HCT116 (cell line): ENCODE data around the gene TGM6. TPM values are rescaled to one million over a fixed set of nuclear protein-coding genes. Genes with fewer than 3 reads are reported as not detected.

Experiments used
- ATAC-seq: fragments of 200-7000 bp; cut with Tn5 transposase; 2 replicates; pipeline ENCODE4 v1.9.1; 2020; ENCODE audit warnings: mild to moderate bottlenecking, moderate library complexity
- BruUV-seq: library from RNA; stranded (reverse); fragments of 400-500 nt; replicated peaks from 2 replicates; lab custom pipeline; 2021; lab: Mats Ljungman, UMichigan
- CTCF ChIA-PET: fragments of 300-600 bp; sonication (Branson Sonifier 250); formaldehyde crosslinking; loops from one replicate; lab custom pipeline; 2021; ENCODE audit warnings: antibody characterized with exemption; lab: Charles Lee
- POLR2A ChIA-PET: fragments of 300-600, 350-600 bp; sonication (Branson Sonifier 250); formaldehyde crosslinking; loops from one replicate; lab custom pipeline; 2021; ENCODE audit warnings: antibody characterized with exemption; lab: Charles Lee
- RAD21 ChIA-PET, 2 experiments: fragments of 300-600 bp; sonication (Branson Sonifier 250); formaldehyde crosslinking; loops; one replicate each; lab custom pipeline; 2023; ENCODE audit warnings: low total read pairs in 2 of 2; ENCODE audit not compliant: uncharacterized antibody in 2 of 2, unreplicated experiment in 2 of 2, low non-redundant PET in 1 of 2; lab: Charles Lee
- DNase-seq: peaks from one replicate; pipeline ENCODE4 v3.0.0-alpha.2; 2010; ENCODE audit warnings: low read depth, low spot score
- H2AFZ ChIP-seq: fragments of 200-600 bp; shearing (Covaris generic), sonication (generic); 2 replicates; pipeline ENCODE4 v1.6.1; 2017; ENCODE audit warnings: low read depth, mixed run types, mixed read lengths, antibody characterized with exemption, low read length; ENCODE audit not compliant: poor library complexity, severe bottlenecking
- H3K27ac ChIP-seq: 2 replicates; pipeline ENCODE4 v1.5.1; 2012; ENCODE audit warnings: low read depth, low read length
- H3K27me3 ChIP-seq: fragments of 200-600 bp; sonication (generic); 2 replicates; pipeline ENCODE4 v1.6.1; 2016; ENCODE audit warnings: mixed run types, low read length, mixed read lengths; ENCODE audit not compliant: insufficient read depth
- H3K36me3 ChIP-seq, 2 experiments: fragments of 200-500 bp in 1 of 2; fragments of 200-600 bp in 1 of 2; sonication (Bioruptor generic) in 1 of 2; sonication (generic) in 1 of 2; 2 replicates each; pipeline versions ENCODE4 v1.5.1 to v1.6.1; 2014 to 2016; ENCODE audit warnings: low read length in 2 of 2, inconsistent platforms in 1 of 2, mixed read lengths in 1 of 2, mixed run types in 1 of 2; ENCODE audit not compliant: insufficient read depth in 2 of 2, control insufficient read depth in 1 of 2
- H3K4me1 ChIP-seq, 2 experiments: fragments of 200-600 bp in 1 of 2; sonication (generic) in 1 of 2; 2 replicates each; pipeline versions ENCODE4 v1.5.1 to v1.6.1; 2012 to 2017; ENCODE audit warnings: low read length in 2 of 2, inconsistent platforms in 1 of 2, mild to moderate bottlenecking in 1 of 2, mixed read lengths in 1 of 2, mixed run types in 1 of 2, moderate library complexity in 1 of 2; ENCODE audit not compliant: insufficient read depth in 2 of 2, control insufficient read depth in 1 of 2
- H3K4me2 ChIP-seq: fragments of 200-600 bp; sonication (generic); 2 replicates; pipeline ENCODE4 v1.6.1; 2017; ENCODE audit warnings: mixed run types, low read length, mixed read lengths
- H3K4me3 ChIP-seq, 2 experiments: fragments of 200-600 bp in 1 of 2; sonication (generic) in 1 of 2; replicated peaks in 1 of 2; 2 replicates each; pipeline ENCODE4 v1.5.1; 2011 to 2016; ENCODE audit warnings: low read length in 2 of 2, control low read depth in 1 of 2, low read depth in 1 of 2, mild to moderate bottlenecking in 1 of 2, mixed read lengths in 1 of 2, mixed run types in 1 of 2
- H3K79me2 ChIP-seq: fragments of 200-600 bp; sonication (generic); 2 replicates; pipeline ENCODE4 v1.6.1; 2017; ENCODE audit warnings: mild to moderate bottlenecking, mixed run types, low read length, moderate library complexity, mixed read lengths; ENCODE audit not compliant: insufficient read depth
- H3K9ac ChIP-seq: fragments of 200-600 bp; sonication (generic); 2 replicates; pipeline ENCODE4 v1.6.1; 2016; ENCODE audit warnings: low read length, mixed read lengths
- H3K9me2 ChIP-seq: fragments of 200-600 bp; sonication (generic), shearing (Covaris generic); 2 replicates; pipeline ENCODE4 v1.6.1; 2017; ENCODE audit warnings: mixed run types, mild to moderate bottlenecking, moderate library complexity; ENCODE audit not compliant: insufficient read depth
- H3K9me3 ChIP-seq, 2 experiments: fragments of 200-500 bp in 1 of 2; fragments of 200-600 bp in 1 of 2; sonication (Bioruptor generic) in 1 of 2; sonication (generic) in 1 of 2; 2 replicates each; pipeline ENCODE4 v1.6.1; 2014 to 2017; ENCODE audit warnings: low read length in 2 of 2, mixed read lengths in 2 of 2, inconsistent platforms in 1 of 2, low read depth in 1 of 2, mild to moderate bottlenecking in 1 of 2, mixed run types in 1 of 2, moderate library complexity in 1 of 2; ENCODE audit not compliant: control insufficient read depth in 1 of 2, insufficient read depth in 1 of 2
- H4K20me1 ChIP-seq: fragments of 200-600 bp; sonication (generic), shearing (Covaris generic); 2 replicates; pipeline ENCODE4 v1.6.1; 2017; ENCODE audit warnings: mixed run types, mild to moderate bottlenecking, moderate library complexity; ENCODE audit not compliant: insufficient read depth
- CBX3 ChIP-seq: IDR thresholded peaks from 2 replicates; pipeline ENCODE4 v1.6.1; 2012; ENCODE audit warnings: low read depth
- CEBPB ChIP-seq: IDR thresholded peaks from 2 replicates; pipeline ENCODE4 v1.6.1; 2012; ENCODE audit warnings: low read depth
- CTCF ChIP-seq, 3 experiments: fragments of 200-600 bp in 1 of 3; sonication (generic) in 1 of 3; IDR thresholded peaks in 2 of 3; conservative IDR thresholded peaks in 1 of 3; 2 replicates each; pipeline ENCODE4 v1.5.1; 2012 to 2017; ENCODE audit warnings: low read depth in 2 of 3, low read length in 2 of 3, antibody characterized with exemption in 1 of 3, borderline replicate concordance in 1 of 3, control low read depth in 1 of 3, mild to moderate bottlenecking in 1 of 3, mixed read lengths in 1 of 3, mixed run types in 1 of 3, moderate library complexity in 1 of 3; ENCODE audit not compliant: insufficient read depth in 1 of 3
- ELF1 ChIP-seq: IDR thresholded peaks from 2 replicates; pipeline ENCODE4 v1.6.1; 2012; ENCODE audit warnings: low read depth, borderline replicate concordance
- EZH2 ChIP-seq: fragments of 200-600 bp; sonication (generic); IDR thresholded peaks from 2 replicates; pipeline ENCODE4 v1.6.1; 2017; ENCODE audit warnings: antibody characterized with exemption, mixed run types
- FOSL1 ChIP-seq: IDR thresholded peaks from 2 replicates; pipeline ENCODE4 v1.6.1; 2012; ENCODE audit warnings: low read depth
- SIN3A ChIP-seq: IDR thresholded peaks from 2 replicates; pipeline ENCODE4 v1.6.1; 2012; ENCODE audit warnings: low read depth
- SP1 ChIP-seq: IDR thresholded peaks from 2 replicates; pipeline ENCODE4 v1.6.1; 2012; ENCODE audit warnings: low read depth
- SRF ChIP-seq: IDR thresholded peaks from 2 replicates; pipeline ENCODE4 v1.6.1; 2012; ENCODE audit warnings: low read depth
- YY1 ChIP-seq: IDR thresholded peaks from 2 replicates; pipeline ENCODE4 v1.6.1; 2011; ENCODE audit warnings: low read length, low read depth, moderate library complexity, mild to moderate bottlenecking; ENCODE audit not compliant: insufficient replicate concordance; ENCODE audit errors: extremely low read depth
- ZBTB33 ChIP-seq: IDR thresholded peaks from 2 replicates; pipeline ENCODE4 v1.6.1; 2011; ENCODE audit warnings: mild to moderate bottlenecking, low read length, moderate library complexity; ENCODE audit not compliant: insufficient replicate concordance; ENCODE audit errors: extremely low read depth
- ZFX ChIP-seq: fragments of 450-650 bp; IDR thresholded peaks from 2 replicates; pipeline ENCODE4 v1.6.1; 2017
- intact Hi-C: fragments of 100-400 bp; cut with micrococcal nuclease; formaldehyde crosslinking; loops from 2 replicates; pipeline ENCODE4 v1.10.0; 2022
- total RNA-seq: library from RNA; stranded (reverse); gene quantifications from one replicate; pipeline ENCODE4 v1.2.1, GENCODE V29; 2021; ENCODE audit not compliant: unreplicated experiment
- TF ChIP-seq, protein P1 (sequence below): IDR thresholded peaks from 2 replicates; pipeline ENCODE4 v1.6.1; 2012; ENCODE audit warnings: low read depth

TGM6 gene
- total RNA-seq, 1 experiment from 2014 or later: not detected

- no peaks in the 10 kb centered on the region for H3K36me3 ChIP-seq
- ATAC-seq (peak; percentile 66; the same call in 1 of the 2 replicates), DNase-seq (no peak)
- no peak overlapping the region for H3K27ac ChIP-seq
- no peak overlapping the region for H3K4me3 ChIP-seq
- H3K9me2 ChIP-seq: no peaks in the 10 kb centered on the region
- no peaks in the 10 kb centered on the region for H3K27me3 ChIP-seq
- no peaks in the 10 kb centered on the region for H3K79me2 ChIP-seq
- intact Hi-C loops: no loop called here
- TF ChIP-seq SP1: no peak
- peak in 2 of 3 experiments; percentile 13 to 32; a peak in 1 of 6 replicates for TF ChIP-seq CTCF (IDR thresholded peaks at IDR 0.05 in 2 of 3, conservative IDR thresholded peaks at IDR 0.05 in 1 of 3; ENCODE audit: borderline replicate concordance in 1 of 3, insufficient read depth in 1 of 3, low read depth in 2 of 3, low read length in 2 of 3)
- TF ChIP-seq, all 23 proteins: peak for 1
- no TSS peak for BruUV-seq
- CTCF ChIA-PET: no interaction called here
- POLR2A ChIA-PET: no interaction called here
- Histone ChIP-seq H3K9me3 (no peaks in the 10 kb centered on the region), H3K4me2 (no peak overlapping the region), H4K20me1 (no peaks in the 10 kb centered on the region), H3K4me1 (no peaks in the 10 kb centered on the region), H2AFZ (no peak overlapping the region), H3K9ac (no peak overlapping the region)
- RAD21 ChIA-PET: no interaction called here
Observed at GRCh38 chr20:2340136-2340535, 40.6 kb upstream of the TGM6 start.

DNA sequence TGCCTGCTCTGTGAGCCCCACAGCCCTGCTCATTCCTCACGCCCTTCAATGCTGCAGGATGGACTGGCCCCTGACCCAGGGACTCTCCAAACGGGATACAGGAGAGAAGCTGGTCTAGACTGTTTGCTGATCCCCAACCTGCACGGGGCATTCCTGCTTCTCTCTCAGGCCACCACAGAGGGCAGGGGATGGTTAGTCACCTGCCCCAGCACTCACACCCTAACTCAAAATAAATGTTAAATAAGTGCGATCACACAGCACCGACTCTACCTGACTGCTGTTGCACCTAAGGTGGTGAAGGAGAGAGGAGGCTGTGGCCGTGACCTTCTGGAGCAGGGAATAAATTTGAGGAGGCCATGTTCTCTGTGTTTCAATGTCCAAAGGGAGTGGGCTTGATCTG lies 39.9 kb upstream of the TGM6 start:
- H3K27me3 ChIP-seq: no peaks in the 10 kb centered on the region
- no peaks in the 10 kb centered on the region for H3K9me2 ChIP-seq
- no peak for DNase-seq
- H3K4me3 ChIP-seq: no peak overlapping the region
- ChIA-PET POLR2A (no interaction called here), CTCF (no interaction called here), RAD21 (no interaction called here)
- H3K4me2 ChIP-seq: no peak overlapping the region
- H2AFZ ChIP-seq: no peak overlapping the region
- no peaks in the 10 kb centered on the region for H3K79me2 ChIP-seq
- no peaks in the 10 kb centered on the region for H3K9me3 ChIP-seq
- H3K36me3 ChIP-seq: no peaks in the 10 kb centered on the region
- H4K20me1 ChIP-seq: no peaks in the 10 kb centered on the region
- no peak overlapping the region for H3K27ac ChIP-seq
- no peak for ATAC-seq
- H3K4me1 ChIP-seq: no peaks in the 10 kb centered on the region
- intact Hi-C loops: no loop called here
- no peak overlapping the region for H3K9ac ChIP-seq
- no TSS peak for BruUV-seq
- TF ChIP-seq CEBPB (no peak), ELF1 (no peak), ZFX (no peak), EZH2 (no peak), SP1 (no peak), FOSL1 (no peak), CBX3 (no peak), SIN3A (no peak), YY1 (no peak), ZBTB33 (no peak), SRF (no peak)
- TF ChIP-seq, protein P1, sequence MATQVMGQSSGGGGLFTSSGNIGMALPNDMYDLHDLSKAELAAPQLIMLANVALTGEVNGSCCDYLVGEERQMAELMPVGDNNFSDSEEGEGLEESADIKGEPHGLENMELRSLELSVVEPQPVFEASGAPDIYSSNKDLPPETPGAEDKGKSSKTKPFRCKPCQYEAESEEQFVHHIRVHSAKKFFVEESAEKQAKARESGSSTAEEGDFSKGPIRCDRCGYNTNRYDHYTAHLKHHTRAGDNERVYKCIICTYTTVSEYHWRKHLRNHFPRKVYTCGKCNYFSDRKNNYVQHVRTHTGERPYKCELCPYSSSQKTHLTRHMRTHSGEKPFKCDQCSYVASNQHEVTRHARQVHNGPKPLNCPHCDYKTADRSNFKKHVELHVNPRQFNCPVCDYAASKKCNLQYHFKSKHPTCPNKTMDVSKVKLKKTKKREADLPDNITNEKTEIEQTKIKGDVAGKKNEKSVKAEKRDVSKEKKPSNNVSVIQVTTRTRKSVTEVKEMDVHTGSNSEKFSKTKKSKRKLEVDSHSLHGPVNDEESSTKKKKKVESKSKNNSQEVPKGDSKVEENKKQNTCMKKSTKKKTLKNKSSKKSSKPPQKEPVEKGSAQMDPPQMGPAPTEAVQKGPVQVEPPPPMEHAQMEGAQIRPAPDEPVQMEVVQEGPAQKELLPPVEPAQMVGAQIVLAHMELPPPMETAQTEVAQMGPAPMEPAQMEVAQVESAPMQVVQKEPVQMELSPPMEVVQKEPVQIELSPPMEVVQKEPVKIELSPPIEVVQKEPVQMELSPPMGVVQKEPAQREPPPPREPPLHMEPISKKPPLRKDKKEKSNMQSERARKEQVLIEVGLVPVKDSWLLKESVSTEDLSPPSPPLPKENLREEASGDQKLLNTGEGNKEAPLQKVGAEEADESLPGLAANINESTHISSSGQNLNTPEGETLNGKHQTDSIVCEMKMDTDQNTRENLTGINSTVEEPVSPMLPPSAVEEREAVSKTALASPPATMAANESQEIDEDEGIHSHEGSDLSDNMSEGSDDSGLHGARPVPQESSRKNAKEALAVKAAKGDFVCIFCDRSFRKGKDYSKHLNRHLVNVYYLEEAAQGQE: no peak
